HepG2 (cell line): ENCODE data around the gene CACNA1C. TPM values are rescaled to one million over a fixed set of nuclear protein-coding genes. Genes with fewer than 3 reads are reported as not detected.

Experiments used
- ATAC-seq: fragments of 200-7000 bp; cut with Tn5 transposase; 3 replicates; pipeline ENCODE4 v1.9.1; 2020; ENCODE audit warnings: mild to moderate bottlenecking, moderate library complexity
- BruUV-seq: library from RNA; stranded (reverse); fragments of 400-500 nt; replicated peaks from 2 replicates; lab custom pipeline; 2021; lab: Mats Ljungman, UMichigan
- CTCF ChIA-PET: fragments of 300-600 bp; formaldehyde crosslinking; extraction: SDS; loops from one replicate; lab custom pipeline; 2021; ENCODE audit warnings: low total read pairs, inconsistent platforms, low intra/inter-chr PET ratio; lab: Yijun Ruan, JAX
- POLR2A ChIA-PET: fragments of 350-600 bp; sonication (Branson Sonifier 250); formaldehyde crosslinking; loops from one replicate; lab custom pipeline; 2020; ENCODE audit warnings: antibody characterized with exemption, inconsistent platforms; lab: Yijun Ruan, JAX
- DNase-seq: peaks from one replicate; pipeline ENCODE4 v3.0.0-alpha.2; 2015; ENCODE audit warnings: low spot score
- FAIRE-seq: peaks from 3 replicates; lab custom pipeline; 2011; peaks lifted over from hg19 to GRCh38; lab: Jason Lieb, UNC
- H2AFZ ChIP-seq: one replicate; pipeline ENCODE4 v1.6.1; 2011; ENCODE audit warnings: low read length, inconsistent platforms
- H3K27ac ChIP-seq: fragments of 300-600 bp; 3 replicates; pipeline ENCODE4 v1.8.0; 2011; ENCODE audit warnings: mixed run types, mild to moderate bottlenecking, mixed read lengths, low read length, inconsistent platforms; ENCODE audit not compliant: insufficient read depth; ENCODE audit errors: extremely low read length
- H3K27me3 ChIP-seq, 2 experiments: fragments of 200-600 bp in 1 of 2; 2 replicates in 1 of 2; 3 replicates in 1 of 2; pipeline versions ENCODE4 v1.6.0 to v1.8.0; 2011; ENCODE audit warnings: low read length in 2 of 2, mild to moderate bottlenecking in 2 of 2, moderate library complexity in 2 of 2, inconsistent platforms in 1 of 2; ENCODE audit not compliant: insufficient read depth in 2 of 2, control insufficient read depth in 1 of 2
- H3K36me3 ChIP-seq, 2 experiments: fragments of 200-600 bp in 1 of 2; replicated peaks in 1 of 2; 2 replicates in 1 of 2; 3 replicates in 1 of 2; pipeline versions ENCODE4 v1.5.1 to v1.8.0; 2011; ENCODE audit warnings: low read length in 2 of 2, inconsistent platforms in 1 of 2; ENCODE audit not compliant: insufficient read depth in 2 of 2, control insufficient read depth in 1 of 2
- H3K4me1 ChIP-seq: 2 replicates; pipeline ENCODE4 v1.5.1; 2012; ENCODE audit warnings: low read length, inconsistent platforms; ENCODE audit not compliant: insufficient read depth
- H3K4me2 ChIP-seq: 2 replicates; pipeline ENCODE4 v1.6.0; 2011; ENCODE audit warnings: low read depth, low read length, inconsistent platforms
- H3K4me3 ChIP-seq, 3 experiments: fragments of 200-600 bp in 1 of 3; sonication (generic), shearing (Covaris generic) in 1 of 3; replicated peaks in 1 of 3; 2 replicates each; pipeline ENCODE4 v1.5.1; 2011 to 2016; ENCODE audit warnings: low read length in 3 of 3, inconsistent platforms in 2 of 3, low read depth in 2 of 3, mild to moderate bottlenecking in 2 of 3, control low read depth in 1 of 3, mixed read lengths in 1 of 3; ENCODE audit not compliant: insufficient read depth in 1 of 3
- H3K79me2 ChIP-seq: one replicate; pipeline ENCODE4 v1.6.1; 2011; ENCODE audit warnings: low read length, inconsistent platforms; ENCODE audit not compliant: insufficient read depth
- H3K9ac ChIP-seq: 2 replicates; pipeline ENCODE4 v1.6.0; 2011; ENCODE audit warnings: mild to moderate bottlenecking, low read depth, low read length, inconsistent platforms; ENCODE audit not compliant: insufficient read depth
- H3K9me3 ChIP-seq: 2 replicates; pipeline ENCODE4 v1.5.1; 2012; ENCODE audit warnings: mild to moderate bottlenecking, low read length
- H4K20me1 ChIP-seq: 2 replicates; pipeline ENCODE4 v1.6.0; 2011; ENCODE audit warnings: inconsistent platforms, mild to moderate bottlenecking, low read length, moderate library complexity; ENCODE audit not compliant: insufficient read depth
- NCOA1 ChIP-seq: sonication (generic); formaldehyde crosslinking; IDR thresholded peaks from 2 replicates; pipeline ENCODE4 v1.9.0; 2021; ENCODE audit warnings: missing genetic modification reagents
- TBX2 ChIP-seq: sonication (generic); formaldehyde crosslinking; IDR thresholded peaks from 2 replicates; pipeline ENCODE4 v1.5.0; 2020; ENCODE audit warnings: missing genetic modification reagents, mild to moderate bottlenecking, borderline replicate concordance
- THAP9 ChIP-seq: sonication (generic); formaldehyde crosslinking; IDR thresholded peaks from 2 replicates; pipeline ENCODE4; 2020; ENCODE audit warnings: missing genetic modification reagents, mild to moderate bottlenecking, borderline replicate concordance
- ZNF468 ChIP-seq: sonication (generic); formaldehyde crosslinking; IDR thresholded peaks from 2 replicates; pipeline ENCODE4 v1.8.0; 2022; ENCODE audit warnings: mild to moderate bottlenecking, moderate library complexity, missing genetic modification reagents
- WGBS: methylation state at CpG from one replicate; pipeline ENCODE4 v1.1.6; 2017; ENCODE audit warnings: low lambda C conversion rate; 5-methylcytosine and 5-hydroxymethylcytosine counted together
- in situ Hi-C: cut with HindIII; loops from 2 replicates; pipeline ENCODE4 v1.10.0; 2017; ENCODE audit warnings: low pct_unique_long_range_greater_than_20kb; ENCODE audit not compliant: extremely low pct_ligation_motif_present
- intact Hi-C: fragments of 100-400 bp; cut with micrococcal nuclease; formaldehyde crosslinking; loops from one replicate; pipeline ENCODE4 v1.10.0; 2022; ENCODE audit not compliant: unreplicated experiment
- polyA plus RNA-seq, 8 experiments: library from polyadenylated mRNA; depleted of rRNA in 3 of 8; stranded (reverse) in 7 of 8; unstranded in 1 of 8; fragments of >200 nt; fragmentation: Illumina TruSeq in 4 of 8; extraction: Trizol in 4 of 8; gene quantifications; 2 replicates each; pipeline versions ENCODE4 v1.2.1 to v1.2.3, GENCODE V29; 2011 to 2016; ENCODE audit warnings: low read depth in 4 of 8, missing spikeins in 1 of 8, mixed read lengths in 1 of 8; ENCODE audit not compliant: insufficient read depth in 1 of 8
- total RNA-seq, 5 experiments: library from RNA; depleted of rRNA; stranded (reverse); fragments of >200 nt; fragmentation: Illumina TruSeq; extraction: Trizol; gene quantifications; 2 replicates each; pipeline ENCODE4 v1.2.3, GENCODE V29; 2016; ENCODE audit warnings: low read depth in 1 of 5
- TF ChIP-seq, protein P1 (sequence below): sonication (generic); formaldehyde crosslinking; IDR thresholded peaks from 2 replicates; pipeline ENCODE4 v1.4.0; 2020; ENCODE audit warnings: mild to moderate bottlenecking, missing genetic modification reagents

CACNA1C gene
- total and polyA plus RNA-seq, 2 of the 13 experiments (the other 11 are each of a cell fraction or from before 2014, with no cell fraction given), result not detected

DNA sequence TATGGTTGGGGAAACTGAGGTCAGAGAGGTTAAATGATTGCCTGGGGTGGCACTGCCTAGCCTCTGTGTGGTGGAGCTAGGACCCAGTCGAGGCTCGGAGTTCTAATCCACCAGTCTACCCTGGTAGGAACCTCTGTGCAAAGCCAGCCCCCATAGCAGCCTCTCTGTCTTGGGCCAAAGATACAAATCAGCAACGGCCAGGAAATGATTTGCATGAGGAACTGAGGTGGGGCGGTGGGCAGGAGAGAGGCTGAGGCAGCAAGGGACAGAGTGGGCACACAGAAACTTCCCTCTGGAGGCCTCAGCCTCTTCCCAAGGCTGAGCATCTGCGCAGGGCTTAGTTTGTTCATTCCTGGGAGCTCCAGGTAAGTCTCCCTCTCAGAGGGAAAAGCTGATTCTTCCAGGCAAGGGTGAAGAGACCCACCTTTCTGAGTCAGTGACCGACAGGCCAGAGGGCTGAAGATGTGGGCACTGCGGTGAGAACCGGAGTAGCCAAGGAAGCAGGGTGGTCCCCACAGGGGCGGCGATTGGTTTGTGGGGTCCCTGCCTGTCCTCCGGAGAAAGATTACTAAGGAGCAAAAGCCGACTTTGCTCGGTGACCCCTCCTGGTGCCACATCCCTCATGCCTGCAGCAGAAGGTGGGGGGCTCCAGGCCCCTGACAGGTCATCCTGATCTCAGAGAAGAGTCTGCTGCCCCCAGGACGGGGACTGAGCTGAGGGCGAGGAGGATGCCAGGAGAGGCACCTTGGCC, 134.6 kb downstream of the CACNA1C start:
- no TSS peak for BruUV-seq
- in situ Hi-C loops (no loop called here), intact Hi-C loops (no loop called here)
- ATAC-seq (no peak), DNase-seq (no peak), FAIRE-seq (no peak)
- peaks cover 0 to 34% of the 10 kb centered on the region in 2 experiments; a peak in 2 of 5 replicates for H3K27me3 ChIP-seq
- no peaks in the 10 kb centered on the region for H3K9me3 ChIP-seq
- no peaks in the 10 kb centered on the region for H3K36me3 ChIP-seq
- TF ChIP-seq NCOA1 (CRISPR knock-in tag) (no peak), TBX2 (CRISPR knock-in tag) (no peak), ZNF468 (no peak)
- TF ChIP-seq, protein P1, sequence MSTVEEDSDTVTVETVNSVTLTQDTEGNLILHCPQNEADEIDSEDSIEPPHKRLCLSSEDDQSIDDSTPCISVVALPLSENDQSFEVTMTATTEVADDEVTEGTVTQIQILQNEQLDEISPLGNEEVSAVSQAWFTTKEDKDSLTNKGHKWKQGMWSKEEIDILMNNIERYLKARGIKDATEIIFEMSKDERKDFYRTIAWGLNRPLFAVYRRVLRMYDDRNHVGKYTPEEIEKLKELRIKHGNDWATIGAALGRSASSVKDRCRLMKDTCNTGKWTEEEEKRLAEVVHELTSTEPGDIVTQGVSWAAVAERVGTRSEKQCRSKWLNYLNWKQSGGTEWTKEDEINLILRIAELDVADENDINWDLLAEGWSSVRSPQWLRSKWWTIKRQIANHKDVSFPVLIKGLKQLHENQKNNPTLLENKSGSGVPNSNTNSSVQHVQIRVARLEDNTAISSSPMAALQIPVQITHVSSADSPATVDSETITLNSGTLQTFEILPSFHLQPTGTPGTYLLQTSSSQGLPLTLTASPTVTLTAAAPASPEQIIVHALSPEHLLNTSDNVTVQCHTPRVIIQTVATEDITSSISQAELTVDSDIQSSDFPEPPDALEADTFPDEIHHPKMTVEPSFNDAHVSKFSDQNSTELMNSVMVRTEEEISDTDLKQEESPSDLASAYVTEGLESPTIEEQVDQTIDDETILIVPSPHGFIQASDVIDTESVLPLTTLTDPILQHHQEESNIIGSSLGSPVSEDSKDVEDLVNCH (CRISPR knock-in tag), result no peak
- 0 out of 2 replicates have a peak, but pooled peaks cover 6% of the 10 kb centered on the region for H3K4me1 ChIP-seq
- no peak overlapping the region for H3K27ac ChIP-seq
- no peaks in the 10 kb centered on the region for H4K20me1 ChIP-seq
- H3K4me2 ChIP-seq, result no peak overlapping the region
- ChIA-PET POLR2A (no interaction called here), CTCF (no interaction called here)
- no peaks in the 10 kb centered on the region for H3K79me2 ChIP-seq
- H2AFZ ChIP-seq, result no peak overlapping the region
- H3K4me3 ChIP-seq, result no peak overlapping the region
- H3K9ac ChIP-seq, result no peak overlapping the region
- WGBS, result 41% methylated on average over 13 of the region's 15 CpGs

- CTCF ChIA-PET, result no interaction called here
- WGBS, result 44% methylated on average over 9 of the region's 9 CpGs
- no peaks in the 10 kb centered on the region for H3K4me1 ChIP-seq
- no peak overlapping the region for H3K9ac ChIP-seq
- in situ Hi-C loops, result no loop called here
- H3K36me3 ChIP-seq, result no peaks in the 10 kb centered on the region
- no peaks in the 10 kb centered on the region for H3K79me2 ChIP-seq
- no peak for FAIRE-seq
- intact Hi-C loops, result no loop called here
- no peak for ATAC-seq
- no peak for DNase-seq
- BruUV-seq, result no TSS peak
- H3K27me3 ChIP-seq, result peaks cover 0 to 16% of the 10 kb centered on the region in 2 experiments; a peak in 2 of 5 replicates
- H3K27ac ChIP-seq, result no peak overlapping the region
- POLR2A ChIA-PET, result no interaction called here
- TF ChIP-seq THAP9 (CRISPR knock-in tag), result no peak
- H4K20me1 ChIP-seq, result no peaks in the 10 kb centered on the region
- H3K9me3 ChIP-seq, result no peaks in the 10 kb centered on the region
- H3K4me3 ChIP-seq, result no peak overlapping the region
- H2AFZ ChIP-seq, result no peak overlapping the region
- no peak overlapping the region for H3K4me2 ChIP-seq
Observed at GRCh38 chr12:2190085-2190484, 137.3 kb downstream of the CACNA1C start.
